ENCODE measurements around the gene IL22.

Gene IL22

GRCh38 chr12:68263366-68263765 lies 10.0 kb upstream of the IL22 start:
- DNase-seq, result no peak

- peak; percentile 74 for DNase-seq
Observed at GRCh38 chr12:68261896-68262295, 8.5 kb upstream of the IL22 start.

GRCh38 chr12:68260153-68260552 lies 6.7 kb upstream of the IL22 start:
- no peak for DNase-seq

GRCh38 chr12:68259318-68259940 lies 6.0 kb upstream of the IL22 start:
- DNase-seq, result peak; percentile 86

GRCh38 chr12:68252077-68252476 lies 1.3 kb downstream of the IL22 start:
- DNase-seq, result no peak

GRCh38 chr12:68250454-68250853 lies 3.0 kb downstream of the IL22 start:
- DNase-seq, result no peak

GRCh38 chr12:68247785-68248184 lies 5.6 kb downstream of the IL22 start:
- no peak for DNase-seq

- DNase-seq, result no peak
Observed at GRCh38 chr12:68246350-68246749, 7.1 kb downstream of the IL22 start.

- DNase-seq, result no peak
Observed at GRCh38 chr12:68245180-68246021, 8.0 kb downstream of the IL22 start.

- DNase-seq, result no peak
Observed at GRCh38 chr12:68242777-68243176, 10.6 kb downstream of the IL22 start.

GRCh38 chr12:68240975-68241374 lies 12.4 kb downstream of the IL22 start:
- DNase-seq, result peak; percentile 93

- DNase-seq, result peak; percentile 68
Observed at GRCh38 chr12:68240079-68240478, 13.3 kb downstream of the IL22 start.

- DNase-seq, result no peak
Observed at GRCh38 chr12:68239309-68239982, 14.0 kb downstream of the IL22 start.

GRCh38 chr12:68237619-68238018 lies 15.8 kb downstream of the IL22 start:
- no peak for DNase-seq

GRCh38 chr12:68237078-68237477 lies 16.3 kb downstream of the IL22 start:
- no peak for DNase-seq

- DNase-seq, result peak; percentile 78
Observed at GRCh38 chr12:68236421-68237059, 16.9 kb downstream of the IL22 start.

- DNase-seq, result no peak
Observed at GRCh38 chr12:68235576-68235975, 17.8 kb downstream of the IL22 start.

- no peak for DNase-seq
Observed at GRCh38 chr12:68234140-68234539, 19.3 kb downstream of the IL22 start.

GRCh38 chr12:68233498-68233897 lies 19.9 kb downstream of the IL22 start:
- no peak for DNase-seq

- DNase-seq, result no peak
Observed at GRCh38 chr12:68231691-68232090, 21.7 kb downstream of the IL22 start.

- peak; percentile 49 for DNase-seq
Observed at GRCh38 chr12:68231229-68231628, 22.2 kb downstream of the IL22 start.

GRCh38 chr12:68229956-68230355 lies 23.4 kb downstream of the IL22 start:
- no peak for DNase-seq

GRCh38 chr12:68227356-68227755 lies 26.0 kb downstream of the IL22 start:
- no peak for DNase-seq
